Osteocyte (in vitro differentiated cells): ENCODE data around the gene CRADD. TPM values are rescaled to one million over a fixed set of nuclear protein-coding genes. Genes with fewer than 3 reads are reported as not detected.

ENCODE experiments used
- DNase-seq: peaks from one replicate; pipeline ENCODE4 v3.0.0; 2021; ENCODE audit warnings: mixed read lengths; ENCODE audit not compliant: unreplicated experiment; ENCODE audit errors: extremely low spot score
- H3K27ac Mint-ChIP-seq: one replicate; pipeline ENCODE4 v1.8.0; 2021; ENCODE audit warnings: mild to moderate bottlenecking, mixed read lengths; ENCODE audit not compliant: unreplicated experiment
- H3K27me3 Mint-ChIP-seq: one replicate; pipeline ENCODE4 v1.8.0; 2021; ENCODE audit warnings: mixed read lengths; ENCODE audit not compliant: unreplicated experiment
- H3K36me3 Mint-ChIP-seq: one replicate; pipeline ENCODE4 v1.8.0; 2021; ENCODE audit warnings: mixed read lengths; ENCODE audit not compliant: unreplicated experiment
- H3K4me1 Mint-ChIP-seq: one replicate; pipeline ENCODE4 v1.8.0; 2021; ENCODE audit warnings: mixed read lengths; ENCODE audit not compliant: unreplicated experiment
- H3K4me3 Mint-ChIP-seq: one replicate; pipeline ENCODE4 v1.8.0; 2021; ENCODE audit warnings: mild to moderate bottlenecking, moderate library complexity, mixed read lengths; ENCODE audit not compliant: unreplicated experiment
- H3K9me3 Mint-ChIP-seq: one replicate; pipeline ENCODE4 v1.8.0; 2021; ENCODE audit warnings: mixed read lengths; ENCODE audit not compliant: unreplicated experiment
- total RNA-seq: library from RNA; stranded (reverse); gene quantifications from 2 replicates; pipeline ENCODE4 v1.2.1, GENCODE V29; 2021
- TF ChIP-seq, protein P1 (sequence below): fragments of 200-600 bp; sonication (generic); IDR thresholded peaks from 2 replicates; pipeline ENCODE4 v1.5.0; 2021; ENCODE audit warnings: antibody characterized with exemption, mild to moderate bottlenecking, moderate library complexity

Gene CRADD
- total RNA-seq, 1 donor from 2014 or later = 13.8 TPM

DNA sequence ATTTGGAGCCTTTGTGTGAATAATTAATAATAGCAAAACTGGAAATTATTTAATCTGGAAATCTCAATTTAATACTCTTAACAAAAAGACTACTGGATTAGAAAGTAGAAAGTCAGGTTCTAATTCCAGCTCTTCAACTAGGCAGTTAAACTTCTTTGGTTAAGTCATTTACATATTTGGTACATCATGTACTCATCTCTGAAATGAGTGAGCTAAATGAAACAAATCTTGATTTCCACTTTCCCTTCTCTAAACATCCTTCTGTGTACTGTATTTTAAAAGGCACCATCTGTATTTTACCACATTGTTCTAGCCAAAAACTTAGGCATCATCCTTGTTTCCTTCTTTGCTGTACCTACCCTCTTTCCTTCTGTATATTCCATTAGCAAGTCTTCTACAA is 26.9 kb downstream of the CRADD start:
- peaks cover 13% of the 10 kb centered on the region for H3K9me3 Mint-ChIP-seq
- H3K4me3 Mint-ChIP-seq = no peak overlapping the region
- H3K27me3 Mint-ChIP-seq = no peaks in the 10 kb centered on the region
- TF ChIP-seq, protein P1, sequence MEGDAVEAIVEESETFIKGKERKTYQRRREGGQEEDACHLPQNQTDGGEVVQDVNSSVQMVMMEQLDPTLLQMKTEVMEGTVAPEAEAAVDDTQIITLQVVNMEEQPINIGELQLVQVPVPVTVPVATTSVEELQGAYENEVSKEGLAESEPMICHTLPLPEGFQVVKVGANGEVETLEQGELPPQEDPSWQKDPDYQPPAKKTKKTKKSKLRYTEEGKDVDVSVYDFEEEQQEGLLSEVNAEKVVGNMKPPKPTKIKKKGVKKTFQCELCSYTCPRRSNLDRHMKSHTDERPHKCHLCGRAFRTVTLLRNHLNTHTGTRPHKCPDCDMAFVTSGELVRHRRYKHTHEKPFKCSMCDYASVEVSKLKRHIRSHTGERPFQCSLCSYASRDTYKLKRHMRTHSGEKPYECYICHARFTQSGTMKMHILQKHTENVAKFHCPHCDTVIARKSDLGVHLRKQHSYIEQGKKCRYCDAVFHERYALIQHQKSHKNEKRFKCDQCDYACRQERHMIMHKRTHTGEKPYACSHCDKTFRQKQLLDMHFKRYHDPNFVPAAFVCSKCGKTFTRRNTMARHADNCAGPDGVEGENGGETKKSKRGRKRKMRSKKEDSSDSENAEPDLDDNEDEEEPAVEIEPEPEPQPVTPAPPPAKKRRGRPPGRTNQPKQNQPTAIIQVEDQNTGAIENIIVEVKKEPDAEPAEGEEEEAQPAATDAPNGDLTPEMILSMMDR = no peak
- no peak overlapping the region for H3K27ac Mint-ChIP-seq
- H3K4me1 Mint-ChIP-seq = peaks cover 26% of the 10 kb centered on the region
- DNase-seq = no peak
- H3K36me3 Mint-ChIP-seq = peaks cover 5% of the 10 kb centered on the region

- no peak overlapping the region for H3K27ac Mint-ChIP-seq
- H3K9me3 Mint-ChIP-seq = peaks cover 17% of the 10 kb centered on the region
- H3K36me3 Mint-ChIP-seq = peaks cover 9% of the 10 kb centered on the region
- no peak overlapping the region for H3K4me3 Mint-ChIP-seq
- TF ChIP-seq, protein P1 = no peak
- H3K4me1 Mint-ChIP-seq = peaks cover 21% of the 10 kb centered on the region
- DNase-seq = no peak
- H3K27me3 Mint-ChIP-seq = no peaks in the 10 kb centered on the region
These were observed 27.4 kb downstream of the CRADD start for GRCh38 chr12:93704625-93705024.

- peaks cover 9% of the 10 kb centered on the region for H3K36me3 Mint-ChIP-seq
- no peak overlapping the region for H3K27ac Mint-ChIP-seq
- no peak for DNase-seq
- no peak overlapping the region for H3K4me3 Mint-ChIP-seq
- TF ChIP-seq, protein P1 = no peak
- H3K4me1 Mint-ChIP-seq = peaks cover 20% of the 10 kb centered on the region
- no peaks in the 10 kb centered on the region for H3K27me3 Mint-ChIP-seq
- H3K9me3 Mint-ChIP-seq = peaks cover 22% of the 10 kb centered on the region
These were observed 28.1 kb downstream of the CRADD start for GRCh38 chr12:93705237-93705636.

DNA sequence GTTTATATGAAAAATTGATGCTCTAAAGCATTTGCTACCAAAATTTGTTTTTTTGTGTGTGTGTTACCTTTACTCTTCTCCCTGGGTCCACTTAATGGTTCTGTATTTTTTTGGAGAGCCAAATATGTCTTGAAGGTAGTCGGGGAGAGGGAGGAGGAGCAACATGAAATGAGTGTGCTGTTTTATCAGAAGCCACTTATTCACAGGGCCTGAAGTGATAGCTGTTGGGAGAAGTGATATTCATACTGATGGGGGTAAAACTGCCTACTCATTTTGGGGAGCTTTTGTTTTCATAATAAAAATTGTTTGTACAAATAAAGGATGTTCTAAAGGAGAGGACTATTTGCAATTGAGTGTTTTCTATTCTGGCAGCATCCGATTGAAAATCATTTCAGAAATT is 29.2 kb downstream of the CRADD start:
- no peak overlapping the region for H3K27ac Mint-ChIP-seq
- H3K4me3 Mint-ChIP-seq = no peak overlapping the region
- peaks cover 9% of the 10 kb centered on the region for H3K36me3 Mint-ChIP-seq
- no peak for DNase-seq
- peaks cover 22% of the 10 kb centered on the region for H3K9me3 Mint-ChIP-seq
- H3K27me3 Mint-ChIP-seq = no peaks in the 10 kb centered on the region
- TF ChIP-seq, protein P1 = no peak
- H3K4me1 Mint-ChIP-seq = peaks cover 18% of the 10 kb centered on the region

DNA sequence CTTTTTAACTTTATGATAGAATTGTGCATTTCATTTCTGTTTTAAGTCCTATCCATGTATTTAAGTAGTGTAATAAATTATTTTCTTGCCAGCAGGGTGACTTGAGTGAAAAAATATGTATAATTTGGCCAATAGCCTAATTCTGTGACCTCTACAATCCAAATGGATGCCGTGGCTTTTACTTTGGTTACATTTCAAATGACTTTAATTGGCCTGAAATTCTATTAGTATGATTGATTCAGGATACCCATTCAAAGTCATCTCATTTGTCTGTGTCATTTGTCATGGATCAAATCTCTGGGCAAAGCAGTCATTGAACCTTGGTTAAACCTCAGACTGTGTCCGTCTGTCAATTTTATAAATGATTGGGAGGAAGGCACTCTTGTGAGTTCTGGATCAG is 29.6 kb downstream of the CRADD start:
- TF ChIP-seq, protein P1 = no peak
- H3K9me3 Mint-ChIP-seq = peaks cover 22% of the 10 kb centered on the region
- peaks cover 9% of the 10 kb centered on the region for H3K36me3 Mint-ChIP-seq
- H3K27me3 Mint-ChIP-seq = no peaks in the 10 kb centered on the region
- no peak overlapping the region for H3K4me3 Mint-ChIP-seq
- H3K27ac Mint-ChIP-seq = no peak overlapping the region
- no peak for DNase-seq
- H3K4me1 Mint-ChIP-seq = peaks cover 14% of the 10 kb centered on the region
